HG03342 (cell line): ENCODE measurements around the gene KAT5.
"Not testable (repeated sequence)": the region's sequence is repeated elsewhere in the genome, so short reads cannot be mapped to it uniquely, and the experiment has no call there.

Experiments used
- ATAC-seq: cut with Tn5 transposase; IDR thresholded peaks from one replicate; pipeline ENCODE4 v1.9.1; 2021; ENCODE audit warnings: mild to moderate bottlenecking, moderate library complexity; ENCODE audit not compliant: unreplicated experiment

Gene KAT5

DNA sequence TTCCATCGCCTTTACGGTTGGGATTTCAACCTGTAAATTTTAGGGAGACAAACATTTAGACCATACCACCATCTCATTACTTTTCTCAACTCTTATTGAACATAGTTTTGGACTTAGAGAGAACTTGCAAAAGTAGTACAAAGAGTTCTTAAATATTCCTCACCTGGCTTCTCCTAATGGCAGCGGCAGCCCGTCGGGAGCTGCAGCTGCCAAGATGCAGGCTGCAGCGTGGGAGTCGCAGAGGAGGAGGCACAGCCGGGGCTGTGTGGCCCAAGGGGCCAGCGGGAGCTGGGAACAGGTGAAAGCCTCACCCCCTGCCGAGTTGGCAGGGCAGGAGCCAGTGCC, 31.6 kb downstream of the KAT5 start:
- no peak for ATAC-seq

DNA sequence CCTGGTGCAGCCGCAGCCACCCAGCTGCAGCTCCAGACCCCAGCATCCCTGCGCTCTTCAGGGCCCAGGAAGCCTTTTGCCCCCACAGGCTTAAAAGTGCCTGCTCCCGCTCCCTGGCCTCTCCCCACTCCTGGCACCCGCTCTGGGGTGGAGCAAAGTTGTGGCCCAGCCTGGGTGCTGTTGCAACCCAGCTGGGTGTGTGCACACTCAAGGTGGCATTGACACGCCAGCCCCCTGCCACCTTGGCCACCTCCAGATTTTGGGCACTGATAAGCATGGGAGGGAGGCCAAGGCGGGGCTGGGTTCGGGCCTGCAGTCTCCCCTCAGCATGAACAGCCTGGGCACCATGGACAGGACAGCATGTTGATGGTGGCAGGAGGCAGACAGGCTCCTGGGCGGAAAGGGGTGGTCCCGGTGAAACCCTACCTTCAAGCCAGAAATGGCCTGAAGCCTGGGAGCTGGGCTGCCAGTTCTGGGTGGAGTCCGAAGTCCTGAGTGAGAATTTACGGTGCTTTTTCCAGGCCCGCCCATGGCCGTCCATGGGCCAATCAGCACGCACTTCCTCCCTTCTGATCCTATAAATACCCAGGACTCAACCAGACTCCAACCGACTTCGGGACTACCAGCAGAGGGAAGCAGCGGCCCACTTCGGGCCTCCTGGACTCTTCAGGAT, 32.1 kb downstream of the KAT5 start:
- no peak for ATAC-seq

DNA sequence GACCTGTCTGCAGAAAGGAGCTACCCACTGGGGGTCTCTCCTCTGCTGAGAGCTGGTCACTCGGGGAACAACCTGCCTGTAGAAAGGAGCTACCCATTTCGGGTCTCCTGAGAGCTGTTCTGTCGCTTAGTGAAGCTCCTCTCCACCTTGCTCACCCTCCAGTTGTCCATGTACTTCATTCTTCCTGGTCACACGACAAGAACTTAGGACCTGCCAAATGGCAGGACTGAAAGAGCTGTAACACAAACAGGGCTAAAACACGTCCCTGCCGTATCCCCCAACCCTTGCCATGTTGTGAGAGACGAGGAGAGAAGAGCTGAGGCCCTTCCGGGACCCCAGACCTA, 32.6 kb downstream of the KAT5 start:
- no peak for ATAC-seq

DNA sequence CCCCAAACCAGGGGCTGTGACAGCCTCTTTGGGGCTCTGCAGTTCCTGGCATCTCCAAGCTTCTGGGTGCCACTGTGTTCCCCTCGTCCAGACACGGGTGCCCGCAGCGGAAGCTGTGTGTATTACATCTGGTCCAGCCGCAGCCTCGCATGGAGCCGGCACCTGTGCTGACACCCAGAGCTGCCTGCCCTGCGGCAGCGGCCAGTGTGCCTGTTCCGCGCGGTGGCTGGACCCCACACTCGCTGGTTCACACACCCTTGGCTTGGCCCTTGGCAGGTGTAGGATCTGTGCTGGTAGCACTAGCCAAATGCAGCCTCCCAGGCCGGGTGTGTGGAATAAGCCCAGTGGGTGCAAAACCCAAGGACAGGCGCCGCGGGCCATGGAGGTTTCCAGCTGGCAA, 33.0 kb downstream of the KAT5 start:
- ATAC-seq, result no peak

DNA sequence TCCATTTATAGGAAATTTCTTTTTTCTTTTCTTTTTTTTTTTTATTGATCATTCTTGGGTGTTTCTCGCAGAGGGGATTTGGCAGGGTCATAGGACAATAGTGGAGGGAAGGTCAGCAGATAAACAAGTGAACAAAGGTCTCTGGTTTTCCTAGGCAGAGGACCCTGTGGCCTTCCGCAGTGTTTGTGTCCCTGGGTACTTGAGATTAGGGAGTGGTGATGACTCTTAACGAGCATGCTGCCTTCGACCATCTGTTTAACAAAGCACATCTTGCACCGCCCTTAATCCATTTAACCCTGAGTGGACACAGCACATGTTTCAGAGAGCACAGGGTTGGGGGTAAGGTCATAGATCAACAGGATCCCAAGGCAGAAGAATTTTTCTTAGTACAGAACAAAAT, 50.1 kb downstream of the KAT5 start:
- not testable (repeated sequence) for ATAC-seq

DNA sequence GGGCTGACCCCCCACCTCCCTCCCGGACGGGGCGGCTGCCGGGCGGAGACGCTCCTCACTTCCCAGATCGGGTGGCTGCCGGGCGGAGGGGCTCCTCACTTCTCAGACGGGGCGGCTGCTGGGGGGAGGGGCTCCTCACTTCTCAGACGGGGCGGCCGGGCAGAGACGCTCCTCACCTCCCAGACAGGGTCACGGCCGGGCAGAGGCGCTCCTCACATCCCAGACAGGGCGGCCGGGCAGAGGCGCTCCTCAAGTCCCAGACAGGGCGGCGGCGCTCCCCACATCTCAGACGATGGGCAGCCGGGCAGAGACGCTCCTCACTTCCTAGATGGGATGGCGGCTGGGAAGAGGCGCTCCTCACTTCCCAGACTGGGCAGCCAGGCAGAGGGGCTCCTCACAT, 50.8 kb downstream of the KAT5 start:
- not testable (repeated sequence) for ATAC-seq

DNA sequence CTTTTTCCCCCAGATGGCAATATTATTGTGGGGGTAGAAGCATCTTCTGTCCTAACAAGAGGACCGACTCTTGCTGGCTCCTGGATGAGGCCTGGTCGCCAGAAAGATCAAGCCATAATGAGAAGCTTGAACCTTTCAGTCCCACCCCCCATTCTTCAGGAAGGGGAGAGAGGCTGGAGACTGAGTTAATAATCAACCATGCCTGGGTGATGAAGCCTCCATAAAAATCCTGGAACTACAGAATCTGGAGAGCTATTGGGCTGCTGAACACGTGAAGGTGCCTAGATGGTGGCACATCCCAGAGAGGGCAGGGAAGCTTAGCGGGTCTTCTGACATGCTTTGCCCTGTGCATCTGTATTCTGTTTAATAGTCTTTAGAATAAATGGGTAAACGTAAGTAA, 52.4 kb downstream of the KAT5 start:
- ATAC-seq, result no peak

DNA sequence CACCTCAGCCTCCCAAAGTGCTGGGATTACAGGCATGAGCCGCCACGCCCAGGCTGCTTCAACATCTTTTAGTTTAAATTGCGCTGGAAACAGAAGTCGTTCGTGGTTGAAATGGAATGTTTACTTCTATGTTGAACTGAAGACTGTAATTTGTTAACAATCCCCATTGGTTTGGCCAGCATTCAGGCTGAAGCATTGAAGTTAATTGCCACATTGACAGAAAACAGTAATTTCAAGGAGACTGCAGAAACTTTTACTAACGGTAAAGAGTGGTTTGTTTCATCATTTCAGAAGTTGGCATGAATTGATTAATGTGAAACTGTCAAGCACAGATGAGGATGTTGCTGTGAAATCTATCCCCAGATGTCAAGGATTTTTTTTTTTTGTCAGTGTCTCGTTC, 54.5 kb downstream of the KAT5 start:
- ATAC-seq, result no peak

DNA sequence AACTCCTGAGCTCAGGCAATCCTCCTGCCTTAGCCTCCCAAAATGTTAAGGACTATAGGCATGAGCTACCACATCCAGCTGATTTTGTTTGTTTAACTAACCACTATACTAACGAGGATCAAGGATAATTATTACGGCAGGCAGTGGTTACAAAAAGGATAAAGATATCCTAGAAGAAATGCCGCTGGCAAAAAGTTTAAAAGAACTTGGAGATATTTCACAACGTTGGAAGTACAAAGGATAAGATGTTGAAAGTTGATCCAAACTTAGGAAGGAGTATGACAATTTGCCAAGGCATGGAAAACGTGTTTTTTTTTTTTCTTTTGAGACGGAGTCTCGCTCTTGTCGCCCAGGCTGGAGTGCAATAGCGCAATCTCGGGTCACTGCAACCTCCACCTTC, 55.4 kb downstream of the KAT5 start:
- no peak for ATAC-seq

DNA sequence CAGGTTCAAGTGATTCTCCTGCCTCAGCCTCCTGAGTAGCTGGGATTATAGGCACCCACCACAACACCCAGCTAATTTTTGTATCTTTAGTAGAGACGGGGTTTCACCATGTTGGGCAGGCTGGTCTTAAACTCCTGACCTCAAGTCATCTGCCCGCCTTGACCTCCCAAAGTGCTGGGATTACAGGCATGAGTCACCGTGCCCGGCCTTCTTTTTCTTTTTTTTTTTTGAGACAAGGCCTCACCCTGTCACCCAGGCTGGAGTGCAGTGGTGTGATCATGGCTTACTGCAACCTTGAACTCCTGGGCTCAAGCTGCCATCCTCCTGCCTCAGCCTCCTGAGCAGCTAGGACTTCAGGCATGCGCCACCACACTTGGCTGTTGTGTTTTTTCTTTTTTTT, 55.8 kb downstream of the KAT5 start:
- ATAC-seq, result not testable (repeated sequence)
